ENCODE data around the gene ZNF408. TPM values are rescaled to one million over a fixed set of nuclear protein-coding genes. Genes with fewer than 3 reads are reported as not detected.
A peak's percentile ranks its signal among the peaks of the same experiment; 100 is the strongest.

The ZNF408 gene
- total and polyA plus RNA-seq, 2 of the 13 experiments (the other 11 are each of a cell fraction or from before 2014, with no cell fraction given) = 11.2 to 12.5 TPM

- TF ChIP-seq SALL1 (CRISPR knock-in tag; IDR thresholded peaks at IDR 0.05) (peak; percentile 30; the same call in 1 of the 2 replicates), REL (CRISPR knock-in tag; conservative IDR thresholded peaks at IDR 0.05) (no peak), ZNF17 (CRISPR knock-in tag; IDR thresholded peaks at IDR 0.05) (no peak), ZNF224 (CRISPR knock-in tag; IDR thresholded peaks at IDR 0.05) (no peak), MATR3 (CRISPR knock-in tag; IDR thresholded peaks at IDR 0.05) (no peak), RXRB (CRISPR knock-in tag; IDR thresholded peaks at IDR 0.05; ENCODE audit: borderline replicate concordance) (no peak), PHF21A (CRISPR knock-in tag; IDR thresholded peaks at IDR 0.05) (no peak), MEIS2 (CRISPR knock-in tag; IDR thresholded peaks at IDR 0.05) (no peak), MBNL3 (CRISPR knock-in tag; conservative IDR thresholded peaks at IDR 0.05) (no peak), CERS6 (CRISPR knock-in tag; IDR thresholded peaks at IDR 0.05) (no peak), ZNF660 (CRISPR knock-in tag; IDR thresholded peaks at IDR 0.05; ENCODE audit: borderline replicate concordance, low read depth) (no peak), ZNF253 (CRISPR knock-in tag; IDR thresholded peaks at IDR 0.05; ENCODE audit: borderline replicate concordance) (no peak), IRF2 (CRISPR knock-in tag; IDR thresholded peaks at IDR 0.05) (no peak), ZFP36 (IDR thresholded peaks at IDR 0.05; ENCODE audit: borderline replicate concordance, low read depth, low read length, partially characterized antibody) (no peak), AKNA (CRISPR knock-in tag; IDR thresholded peaks at IDR 0.05; ENCODE audit: borderline replicate concordance) (no peak), TERF1 (CRISPR knock-in tag; IDR thresholded peaks at IDR 0.05) (no peak), ZSCAN29 (CRISPR knock-in tag; conservative IDR thresholded peaks at IDR 0.05) (no peak), U2AF2 (IDR thresholded peaks at IDR 0.05; ENCODE audit: low read depth, low read length) (no peak), NCOA1 (CRISPR knock-in tag; IDR thresholded peaks at IDR 0.05) (no peak), MYNN (CRISPR knock-in tag; IDR thresholded peaks at IDR 0.05; ENCODE audit: low read depth) (no peak), ETV5 (CRISPR knock-in tag; IDR thresholded peaks at IDR 0.05; ENCODE audit: borderline replicate concordance) (no peak)
Observed at GRCh38 chr11:46725338-46726205, 24.7 kb downstream of the ZNF408 start (continued).
